SK-N-SH treated with all-trans-retinoic acid at 6 μM for 48 hours (cell line): ENCODE results near the gene TNFRSF4.

Experiments
- ATAC-seq: fragments of 200-7000 bp; cut with Tn5 transposase; 3 replicates; pipeline ENCODE4 v1.9.1; 2020; ENCODE audit warnings: mild to moderate bottlenecking, moderate library complexity
- ARNTL ChIP-seq: fragments of 450-650 bp; formaldehyde crosslinking; IDR thresholded peaks from 2 replicates; pipeline ENCODE4 v1.5.0; 2020; ENCODE audit warnings: low read depth, mild to moderate bottlenecking, moderate library complexity, borderline replicate concordance
- BACH2 ChIP-seq: fragments of 250-450 bp; sonication (Bioruptor Pico); IDR thresholded peaks from 2 replicates; pipeline ENCODE4 v1.9.0; 2021; ENCODE audit warnings: mild to moderate bottlenecking, borderline replicate concordance
- CREB5 ChIP-seq: fragments of 250-450 bp; sonication (Bioruptor Pico); IDR thresholded peaks from 2 replicates; pipeline ENCODE4 v1.5.1; 2020; ENCODE audit warnings: low read depth, mild to moderate bottlenecking, moderate library complexity
- CSDC2 ChIP-seq: fragments of 250-450 bp; sonication (Bioruptor Pico); IDR thresholded peaks from 2 replicates; pipeline ENCODE4 v1.5.0; 2020; ENCODE audit warnings: mild to moderate bottlenecking, moderate library complexity
- CSRNP3 ChIP-seq: fragments of 250-450 bp; sonication (Bioruptor Pico); IDR thresholded peaks from 2 replicates; pipeline ENCODE4 v1.5.1; 2021; ENCODE audit warnings: mild to moderate bottlenecking, moderate library complexity
- GLIS3 ChIP-seq: fragments of 250-450 bp; sonication (Bioruptor Pico); IDR thresholded peaks from 2 replicates; pipeline ENCODE4 v1.5.0; 2020; ENCODE audit warnings: mild to moderate bottlenecking, moderate library complexity
- ISL1 ChIP-seq: fragments of 250-450 bp; sonication (Bioruptor Pico); IDR thresholded peaks from 2 replicates; pipeline ENCODE4 v2.1.2; 2022; ENCODE audit warnings: mild to moderate bottlenecking, moderate library complexity
- OSR1 ChIP-seq: fragments of 250-450 bp; sonication (Bioruptor Pico); IDR thresholded peaks from 2 replicates; pipeline ENCODE4 v1.8.0; 2022; ENCODE audit warnings: moderate library complexity, mild to moderate bottlenecking, inconsistent platforms
- PATZ1 ChIP-seq: fragments of 250-450 bp; sonication (Bioruptor Pico); IDR thresholded peaks from 2 replicates; pipeline ENCODE4 v1.8.0; 2020; ENCODE audit warnings: mild to moderate bottlenecking, moderate library complexity, borderline replicate concordance
- POU6F1 ChIP-seq: fragments of 250-450 bp; sonication (Bioruptor Pico); IDR thresholded peaks from 2 replicates; pipeline ENCODE4 v1.8.0; 2021; ENCODE audit warnings: low read depth, mild to moderate bottlenecking, moderate library complexity, borderline replicate concordance
- PPARA ChIP-seq: fragments of 250-450 bp; sonication (Bioruptor Pico); IDR thresholded peaks from 2 replicates; pipeline ENCODE4 v1.5.0; 2020; ENCODE audit warnings: mild to moderate bottlenecking, borderline replicate concordance
- RARB ChIP-seq: fragments of 250-450 bp; sonication (Bioruptor Pico); IDR thresholded peaks from 2 replicates; pipeline ENCODE4 v1.8.0; 2021; ENCODE audit warnings: mild to moderate bottlenecking, moderate library complexity
- TCF4 ChIP-seq: fragments of 250-450 bp; sonication (Bioruptor Pico); IDR thresholded peaks from 2 replicates; pipeline ENCODE4 v1.8.0; 2021; ENCODE audit warnings: mild to moderate bottlenecking, moderate library complexity, borderline replicate concordance
- TOX ChIP-seq: fragments of 250-450 bp; sonication (Bioruptor Pico); IDR thresholded peaks from 2 replicates; pipeline ENCODE4 v1.8.0; 2021; ENCODE audit warnings: mild to moderate bottlenecking, moderate library complexity, borderline replicate concordance
- ZC3H10 ChIP-seq: fragments of 250-450 bp; sonication (Bioruptor Pico); IDR thresholded peaks from 2 replicates; pipeline ENCODE4 v1.5.1; 2021; ENCODE audit warnings: mild to moderate bottlenecking, moderate library complexity
- ZFP3 ChIP-seq: fragments of 250-450 bp; sonication (Bioruptor Pico); IDR thresholded peaks from 2 replicates; pipeline ENCODE4 v1.5.0; 2020; ENCODE audit warnings: mild to moderate bottlenecking, moderate library complexity
- ZFP30 ChIP-seq: fragments of 450-650 bp; formaldehyde crosslinking; IDR thresholded peaks from 2 replicates; pipeline ENCODE4 v1.5.0; 2022; ENCODE audit warnings: mild to moderate bottlenecking, moderate library complexity
- ZNF565 ChIP-seq: fragments of 450-650 bp; formaldehyde crosslinking; conservative IDR thresholded peaks from 2 replicates; pipeline ENCODE4 v1.5.0; 2020; ENCODE audit warnings: low read depth, mild to moderate bottlenecking, moderate library complexity
- ZNF70 ChIP-seq: fragments of 450-650 bp; formaldehyde crosslinking; IDR thresholded peaks from 2 replicates; pipeline ENCODE4 v1.5.0; 2020; ENCODE audit warnings: mild to moderate bottlenecking, moderate library complexity
- ZNF8 ChIP-seq: fragments of 450-650 bp; formaldehyde crosslinking; IDR thresholded peaks from 2 replicates; pipeline ENCODE4 v1.5.0; 2020; ENCODE audit warnings: mild to moderate bottlenecking, moderate library complexity

Gene TNFRSF4

GRCh38 chr1:1199141-1199960 is 14.6 kb downstream of the TNFRSF4 start (continued):
- TF ChIP-seq CREB5 (no peak), ARNTL (CRISPR knock-in tag) (no peak)

- TF ChIP-seq ZNF8 (CRISPR knock-in tag) = no peak
- no peak for TF ChIP-seq ZFP30
- no peak for TF ChIP-seq POU6F1 (CRISPR knock-in tag)
- no peak for TF ChIP-seq OSR1 (CRISPR knock-in tag)
- TF ChIP-seq ISL1 (CRISPR knock-in tag) = no peak
- no peak for TF ChIP-seq ZFP3 (CRISPR knock-in tag)
- no peak for TF ChIP-seq BACH2 (CRISPR knock-in tag)
- no peak for TF ChIP-seq TCF4 (CRISPR knock-in tag)
- no peak for TF ChIP-seq ZNF565 (CRISPR knock-in tag)
- no peak for TF ChIP-seq ZNF70
- TF ChIP-seq ZC3H10 (CRISPR knock-in tag) = no peak
- TF ChIP-seq ARNTL (CRISPR knock-in tag) = no peak
- TF ChIP-seq, all 23 proteins: peak for 0
- peak; percentile 26 for ATAC-seq
Observed at GRCh38 chr1:1198423-1199140, 15.4 kb downstream of the TNFRSF4 start.

GRCh38 chr1:1197551-1198422 is 16.2 kb downstream of the TNFRSF4 start:
- TF ChIP-seq CSRNP3 (CRISPR knock-in tag) = no peak
- TF ChIP-seq CREB5 = no peak
- no peak for TF ChIP-seq TOX (CRISPR knock-in tag)
- no peak for TF ChIP-seq PATZ1
- no peak for TF ChIP-seq GLIS3 (CRISPR knock-in tag)
- TF ChIP-seq ZFP3 (CRISPR knock-in tag) = no peak
- no peak for TF ChIP-seq ARNTL (CRISPR knock-in tag)
- TF ChIP-seq CSDC2 (CRISPR knock-in tag) = no peak
- no peak for TF ChIP-seq ZFP30
- no peak for TF ChIP-seq RARB (CRISPR knock-in tag)
- TF ChIP-seq POU6F1 (CRISPR knock-in tag) = no peak
- TF ChIP-seq OSR1 (CRISPR knock-in tag) = no peak
- no peak for TF ChIP-seq PPARA (CRISPR knock-in tag)
- no peak for TF ChIP-seq ISL1 (CRISPR knock-in tag)
- TF ChIP-seq ZC3H10 (CRISPR knock-in tag) = no peak
- TF ChIP-seq ZNF8 (CRISPR knock-in tag) = no peak
- no peak for ATAC-seq
